HepG2 (cell line): ENCODE data around the gene VRK3. TPM values are rescaled to one million over a fixed set of nuclear protein-coding genes. Genes with fewer than 3 reads are reported as not detected.

ENCODE experiments used
- CENPX ChIP-seq: sonication (generic); formaldehyde crosslinking; IDR thresholded peaks from 2 replicates; pipeline ENCODE4 v1.9.0; 2021; ENCODE audit warnings: mild to moderate bottlenecking, missing genetic modification reagents, moderate library complexity
- HOXD1 ChIP-seq: sonication (generic); formaldehyde crosslinking; IDR thresholded peaks from 2 replicates; pipeline ENCODE4 v1.5.0; 2020; ENCODE audit warnings: missing genetic modification reagents
- PAWR ChIP-seq: sonication (generic); formaldehyde crosslinking; IDR thresholded peaks from 2 replicates; pipeline ENCODE4 v1.4.0; 2020; ENCODE audit warnings: missing genetic modification reagents, mild to moderate bottlenecking, borderline replicate concordance
- PRPF4 ChIP-seq: fragments of 200-400 bp; formaldehyde crosslinking; IDR thresholded peaks from 2 replicates; pipeline ENCODE4 v1.6.1; 2016; ENCODE audit warnings: low read length, low read depth; ENCODE audit not compliant: poor library complexity, severe bottlenecking
- REL ChIP-seq: sonication (generic); formaldehyde crosslinking; conservative IDR thresholded peaks from 2 replicates; pipeline ENCODE4 v1.8.0; 2022; ENCODE audit warnings: mild to moderate bottlenecking, missing genetic modification reagents, moderate library complexity
- SRSF4 ChIP-seq: fragments of 200-400 bp; formaldehyde crosslinking; IDR thresholded peaks from one replicate; pipeline ENCODE4 v1.6.1; 2018; ENCODE audit warnings: mild to moderate bottlenecking, low read depth, low read length, moderate library complexity; ENCODE audit not compliant: poor library complexity, severe bottlenecking
- TOE1 ChIP-seq: sonication (generic); formaldehyde crosslinking; IDR thresholded peaks from 2 replicates; pipeline ENCODE4 v1.4.0; 2020; ENCODE audit warnings: mild to moderate bottlenecking, missing genetic modification reagents
- ZNF430 ChIP-seq: sonication (generic); formaldehyde crosslinking; IDR thresholded peaks from 2 replicates; pipeline ENCODE4 v1.9.0; 2021; ENCODE audit warnings: mild to moderate bottlenecking, missing genetic modification reagents
- ZNF674 ChIP-seq: sonication (generic); formaldehyde crosslinking; IDR thresholded peaks from 2 replicates; pipeline ENCODE4 v1.5.0; 2020; ENCODE audit warnings: low read depth, mild to moderate bottlenecking, missing genetic modification reagents
- ZNF770 ChIP-seq: sonication (generic); formaldehyde crosslinking; IDR thresholded peaks from 2 replicates; pipeline ENCODE4 v1.5.0; 2020; ENCODE audit warnings: mild to moderate bottlenecking, missing genetic modification reagents
- ZNF773 ChIP-seq: sonication (generic); formaldehyde crosslinking; IDR thresholded peaks from 2 replicates; pipeline ENCODE4 v1.4.0; 2020; ENCODE audit warnings: missing genetic modification reagents, borderline replicate concordance
- ZZZ3 ChIP-seq: sonication (generic); formaldehyde crosslinking; IDR thresholded peaks from 2 replicates; pipeline ENCODE4 v1.4.0; 2020; ENCODE audit warnings: missing genetic modification reagents, mild to moderate bottlenecking, borderline replicate concordance
- polyA plus RNA-seq, 8 experiments: library from polyadenylated mRNA; depleted of rRNA in 3 of 8; stranded (reverse) in 7 of 8; unstranded in 1 of 8; fragments of >200 nt; fragmentation: Illumina TruSeq in 4 of 8; extraction: Trizol in 4 of 8; gene quantifications; 2 replicates each; pipeline versions ENCODE4 v1.2.1 to v1.2.3, GENCODE V29; 2011 to 2016; ENCODE audit warnings: low read depth in 4 of 8, missing spikeins in 1 of 8, mixed read lengths in 1 of 8; ENCODE audit not compliant: insufficient read depth in 1 of 8
- total RNA-seq, 5 experiments: library from RNA; depleted of rRNA; stranded (reverse); fragments of >200 nt; fragmentation: Illumina TruSeq; extraction: Trizol; gene quantifications; 2 replicates each; pipeline ENCODE4 v1.2.3, GENCODE V29; 2016; ENCODE audit warnings: low read depth in 1 of 5
- TF ChIP-seq, protein P1 (sequence below): sonication (generic); formaldehyde crosslinking; IDR thresholded peaks from 2 replicates; pipeline ENCODE4 v1.8.0; 2023; ENCODE audit warnings: mild to moderate bottlenecking, missing genetic modification reagents

The VRK3 gene
- total and polyA plus RNA-seq, 2 of the 13 experiments (the other 11 are each of a cell fraction or from before 2014, with no cell fraction given): 23.8 to 28.3 TPM

DNA sequence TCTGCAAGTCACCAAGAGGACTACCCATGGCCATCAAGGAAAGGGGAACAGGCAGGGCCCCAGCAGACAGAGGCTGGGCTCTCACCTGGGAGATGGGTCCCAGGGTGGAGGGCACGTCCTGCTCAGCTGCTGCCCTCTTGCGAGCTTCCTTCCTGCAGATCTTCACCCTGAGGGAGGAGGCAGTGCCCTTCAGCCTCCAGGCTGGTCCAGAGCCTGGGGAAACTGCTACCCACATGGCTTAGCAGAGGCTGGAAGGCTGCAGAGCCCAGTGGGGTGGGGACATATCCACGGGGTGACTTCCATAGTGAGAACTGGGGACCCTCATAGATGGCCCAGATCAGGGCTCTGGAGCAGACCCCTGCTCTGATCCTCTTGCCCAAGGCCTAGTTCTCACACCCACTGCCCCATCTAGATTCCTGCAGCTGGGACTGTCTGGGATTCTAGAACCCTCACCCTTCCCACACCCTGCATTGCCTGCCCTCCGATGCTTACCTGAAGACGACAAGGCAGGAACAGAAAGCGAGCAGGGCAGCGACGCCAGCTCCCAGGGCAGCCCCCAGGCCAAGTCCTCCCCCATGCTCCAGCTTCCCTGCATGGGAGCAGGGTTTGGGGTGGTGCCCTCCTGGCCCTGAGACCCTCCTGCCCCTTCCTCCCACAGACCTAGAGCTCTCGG lies 73.2 kb downstream of the VRK3 start (continued):
- TF ChIP-seq, protein P1, sequence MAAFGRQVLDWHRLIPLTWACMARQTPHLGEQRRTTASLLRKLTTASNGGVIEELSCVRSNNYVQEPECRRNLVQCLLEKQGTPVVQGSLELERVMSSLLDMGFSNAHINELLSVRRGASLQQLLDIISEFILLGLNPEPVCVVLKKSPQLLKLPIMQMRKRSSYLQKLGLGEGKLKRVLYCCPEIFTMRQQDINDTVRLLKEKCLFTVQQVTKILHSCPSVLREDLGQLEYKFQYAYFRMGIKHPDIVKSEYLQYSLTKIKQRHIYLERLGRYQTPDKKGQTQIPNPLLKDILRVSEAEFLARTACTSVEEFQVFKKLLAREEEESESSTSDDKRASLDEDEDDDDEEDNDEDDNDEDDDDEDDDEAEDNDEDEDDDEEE (CRISPR knock-in tag): no peak
- TF ChIP-seq SRSF4 (no peak), HOXD1 (CRISPR knock-in tag) (no peak), ZNF773 (no peak), REL (CRISPR knock-in tag) (no peak), PRPF4 (no peak), CENPX (CRISPR knock-in tag) (no peak), PAWR (CRISPR knock-in tag) (no peak), TOE1 (CRISPR knock-in tag) (no peak), ZZZ3 (CRISPR knock-in tag) (no peak), ZNF674 (CRISPR knock-in tag) (no peak), ZNF430 (CRISPR knock-in tag) (no peak), ZNF770 (CRISPR knock-in tag) (no peak)
